Measurements from ENCODE around the gene REEP5.

DNA sequence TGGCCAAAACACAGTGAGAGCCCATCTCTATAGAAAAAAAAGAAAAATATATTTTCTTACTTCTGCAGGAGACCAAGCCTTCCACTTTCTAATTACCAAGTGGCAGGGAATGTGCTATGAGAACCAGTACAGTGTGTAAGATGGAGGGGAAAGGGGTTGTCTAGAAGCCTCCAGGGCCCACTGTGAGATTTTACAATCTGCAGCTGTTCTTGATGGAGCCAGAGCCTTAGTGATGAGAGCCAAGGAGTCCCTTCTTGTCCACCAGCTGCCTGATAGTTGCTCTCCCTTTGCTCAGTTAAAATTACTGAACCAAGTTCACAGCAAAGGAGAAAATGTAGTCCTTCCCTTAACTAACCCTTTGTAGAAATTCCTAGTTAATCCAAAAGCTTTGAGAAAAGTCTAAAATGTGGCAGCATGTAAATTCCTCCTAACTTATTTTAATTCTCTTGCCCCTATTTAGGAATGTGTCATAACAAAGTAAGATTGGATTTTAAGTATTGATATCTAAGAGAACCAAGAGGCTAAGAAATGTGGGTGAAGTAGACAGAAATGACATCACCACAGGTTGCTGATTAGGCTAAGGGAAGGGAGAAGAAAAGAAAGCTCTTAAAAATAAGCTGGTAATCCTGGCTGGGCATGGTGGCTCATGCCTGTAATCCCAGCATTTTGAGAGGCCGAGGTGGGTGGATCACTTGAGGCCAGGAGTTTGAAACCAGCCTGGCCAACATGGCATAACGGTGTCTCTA is 41.6 kb downstream of the REEP5 start:
- TF ChIP-seq, protein P1, sequence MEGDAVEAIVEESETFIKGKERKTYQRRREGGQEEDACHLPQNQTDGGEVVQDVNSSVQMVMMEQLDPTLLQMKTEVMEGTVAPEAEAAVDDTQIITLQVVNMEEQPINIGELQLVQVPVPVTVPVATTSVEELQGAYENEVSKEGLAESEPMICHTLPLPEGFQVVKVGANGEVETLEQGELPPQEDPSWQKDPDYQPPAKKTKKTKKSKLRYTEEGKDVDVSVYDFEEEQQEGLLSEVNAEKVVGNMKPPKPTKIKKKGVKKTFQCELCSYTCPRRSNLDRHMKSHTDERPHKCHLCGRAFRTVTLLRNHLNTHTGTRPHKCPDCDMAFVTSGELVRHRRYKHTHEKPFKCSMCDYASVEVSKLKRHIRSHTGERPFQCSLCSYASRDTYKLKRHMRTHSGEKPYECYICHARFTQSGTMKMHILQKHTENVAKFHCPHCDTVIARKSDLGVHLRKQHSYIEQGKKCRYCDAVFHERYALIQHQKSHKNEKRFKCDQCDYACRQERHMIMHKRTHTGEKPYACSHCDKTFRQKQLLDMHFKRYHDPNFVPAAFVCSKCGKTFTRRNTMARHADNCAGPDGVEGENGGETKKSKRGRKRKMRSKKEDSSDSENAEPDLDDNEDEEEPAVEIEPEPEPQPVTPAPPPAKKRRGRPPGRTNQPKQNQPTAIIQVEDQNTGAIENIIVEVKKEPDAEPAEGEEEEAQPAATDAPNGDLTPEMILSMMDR (IDR thresholded peaks at IDR 0.05; ENCODE audit: low read depth, low read length, poor library complexity, severe bottlenecking): no peak
- TF ChIP-seq EZH2phosphoT487 (IDR thresholded peaks at IDR 0.05; ENCODE audit: borderline replicate concordance, low read length): no peak
